Tibial nerve (tissue), 4 donors: ENCODE results near the gene THOC2. TPM values are rescaled to one million over a fixed set of nuclear protein-coding genes. Genes with fewer than 3 reads are reported as not detected.

ENCODE experiments used
- DNase-seq, 2 donors: peaks; one replicate each; pipeline ENCODE4 v3.0.0-alpha.2; 2019; ENCODE audit warnings: low spot score in 2 of 2
- H3K27ac ChIP-seq, 4 donors: fragments of 200-600 bp; sonication (generic) in 3 of 4; one replicate each; pipeline ENCODE4 v1.5.1; 2017 to 2019; ENCODE audit warnings: mild to moderate bottlenecking in 1 of 4
- H3K27me3 ChIP-seq, 2 donors: fragments of 200-600 bp; sonication (generic) in 1 of 2; one replicate each; pipeline versions ENCODE4 v1.5.1 to v1.6.0; 2017 to 2019
- H3K36me3 ChIP-seq, 3 donors: fragments of 200-600 bp; sonication (generic); one replicate each; pipeline ENCODE4 v1.5.1; 2018 to 2019
- H3K4me1 ChIP-seq, 4 donors: fragments of 200-600 bp; sonication (generic) in 3 of 4; one replicate each; pipeline ENCODE4 v1.5.1; 2017 to 2019
- H3K4me3 ChIP-seq, 4 donors: fragments of 200-600 bp; sonication (generic) in 3 of 4; one replicate each; pipeline ENCODE4 v1.5.1; 2017 to 2019; ENCODE audit warnings: mild to moderate bottlenecking in 1 of 4, moderate library complexity in 1 of 4
- H3K9me3 ChIP-seq, 4 donors: fragments of 200-600 bp; sonication (generic) in 3 of 4; one replicate each; pipeline ENCODE4 v1.5.1; 2017 to 2019
- CTCF ChIP-seq, 5 experiments: fragments of 200-600 bp in 3 of 5; fragments of 450-650 bp in 2 of 5; sonication (generic) in 3 of 5; IDR thresholded peaks; one replicate each; pipeline ENCODE4 v1.5.1; 2016 to 2019; ENCODE audit warnings: antibody characterized with exemption in 5 of 5, mild to moderate bottlenecking in 3 of 5, moderate library complexity in 2 of 5
- EP300 ChIP-seq, 2 donors: sonication (generic); formaldehyde crosslinking; IDR thresholded peaks; one replicate each; pipeline ENCODE4 v1.6.1; 2017; ENCODE audit warnings: antibody characterized with exemption in 2 of 2, mild to moderate bottlenecking in 1 of 2
- POLR2A ChIP-seq, 2 donors: fragments of 450-650 bp; IDR thresholded peaks; one replicate each; pipeline ENCODE4 v1.6.1; 2017; ENCODE audit warnings: antibody characterized with exemption in 2 of 2, mild to moderate bottlenecking in 2 of 2, moderate library complexity in 2 of 2
- WGBS, 2 donors: methylation state at CpG; one replicate each; pipeline ENCODE4 v1.1.5; 2018; 5-methylcytosine and 5-hydroxymethylcytosine counted together
- total RNA-seq, 4 donors: library from RNA; depleted of rRNA; stranded (reverse); fragments of >200 nt; gene quantifications; one replicate each; pipeline ENCODE4 v1.1.0, GENCODE V29; 2016

The THOC2 gene
- total RNA-seq, 4 donors from 2014 or later: 74.4 to 93.3 (median 85.6) TPM

GRCh38 chrX:123749643-123750042 is 16.8 kb upstream of the THOC2 start:
- DNase-seq: no peak
- Histone ChIP-seq H3K9me3 (no peaks in the 10 kb centered on the region), H3K4me3 (no peak overlapping the region), H3K27ac (no peak overlapping the region), H3K36me3 (no peaks in the 10 kb centered on the region), H3K4me1 (no peaks in the 10 kb centered on the region), H3K27me3 (no peaks in the 10 kb centered on the region)
- TF ChIP-seq EP300 (IDR thresholded peaks at IDR 0.05) (no peak), CTCF (IDR thresholded peaks at IDR 0.05) (no peak), POLR2A (IDR thresholded peaks at IDR 0.05) (no peak)
- WGBS, 2 donors: 46 to 56% methylated on average over 2 of the region's 2 CpGs

DNA sequence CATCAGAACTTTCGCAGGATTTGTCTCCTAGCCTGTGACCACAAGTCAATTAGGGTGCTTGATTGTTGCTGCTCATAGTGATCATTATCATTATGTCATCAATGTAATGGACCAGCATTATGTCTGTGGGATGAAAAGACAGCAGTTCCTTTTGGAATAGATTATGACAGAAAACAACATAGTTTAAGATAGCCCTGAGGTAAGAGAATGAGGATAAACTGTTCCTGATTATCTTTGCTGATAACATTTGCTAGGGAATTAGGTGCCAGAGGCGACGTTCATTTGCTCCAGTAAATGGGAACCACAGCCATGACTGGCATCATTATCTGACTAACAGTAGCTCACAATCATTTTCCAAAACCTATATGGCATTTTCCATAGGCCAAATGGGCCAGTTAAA is 12.7 kb upstream of the THOC2 start:
- no peaks in the 10 kb centered on the region for H3K27me3 ChIP-seq
- no peaks in the 10 kb centered on the region for H3K9me3 ChIP-seq
- H3K4me3 ChIP-seq: no peak overlapping the region
- TF ChIP-seq CTCF (IDR thresholded peaks at IDR 0.05) (no peak), EP300 (IDR thresholded peaks at IDR 0.05) (no peak), POLR2A (IDR thresholded peaks at IDR 0.05) (no peak)
- H3K27ac ChIP-seq: no peak overlapping the region
- 80 to 84% methylated on average over 3 of the region's 3 CpGs for WGBS, 2 donors
- DNase-seq: no peak
- no peaks in the 10 kb centered on the region for H3K4me1 ChIP-seq
- H3K36me3 ChIP-seq: no peaks in the 10 kb centered on the region

DNA sequence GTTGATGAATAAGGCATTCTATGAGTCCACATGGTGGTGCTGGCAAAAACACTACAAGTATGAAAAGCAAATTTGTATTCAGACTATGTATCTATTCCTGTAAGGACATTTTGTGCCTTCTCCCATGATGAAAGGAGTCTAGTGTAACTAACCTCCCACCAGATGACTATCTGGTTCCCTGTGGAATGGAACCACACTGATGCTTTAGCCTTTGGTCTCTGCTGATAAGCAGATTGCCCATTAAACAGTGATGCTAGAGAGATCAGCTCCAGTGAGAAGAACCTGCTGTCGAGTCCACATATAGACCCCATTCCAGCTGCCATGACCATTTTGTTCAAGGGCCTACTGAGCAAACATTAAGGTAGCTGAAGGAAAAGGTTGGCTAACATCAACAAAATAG is 10.5 kb upstream of the THOC2 start:
- Histone ChIP-seq H3K4me3 (no peak overlapping the region), H3K27ac (no peak overlapping the region), H3K9me3 (no peaks in the 10 kb centered on the region), H3K27me3 (no peaks in the 10 kb centered on the region), H3K4me1 (no peaks in the 10 kb centered on the region), H3K36me3 (no peaks in the 10 kb centered on the region)
- WGBS, 2 donors: 92 to 100% methylated on average over 1 of the region's 1 CpG
- TF ChIP-seq POLR2A (IDR thresholded peaks at IDR 0.05): no peak
- no peak for TF ChIP-seq EP300 (IDR thresholded peaks at IDR 0.05)
- no peak for TF ChIP-seq CTCF (IDR thresholded peaks at IDR 0.05)
- no peak for DNase-seq

GRCh38 chrX:123742440-123742839 is 9.6 kb upstream of the THOC2 start:
- TF ChIP-seq POLR2A (IDR thresholded peaks at IDR 0.05) (no peak), CTCF (IDR thresholded peaks at IDR 0.05) (no peak), EP300 (IDR thresholded peaks at IDR 0.05) (no peak)
- 96 to 100% methylated on average over 1 of the region's 1 CpG for WGBS, 2 donors
- no peak for DNase-seq
- Histone ChIP-seq H3K4me1 (no peaks in the 10 kb centered on the region), H3K4me3 (no peak overlapping the region), H3K27ac (no peak overlapping the region), H3K9me3 (no peaks in the 10 kb centered on the region), H3K36me3 (no peaks in the 10 kb centered on the region), H3K27me3 (no peaks in the 10 kb centered on the region)

GRCh38 chrX:123740536-123740935 is 7.7 kb upstream of the THOC2 start:
- H3K4me3 ChIP-seq: no peak overlapping the region
- no peaks in the 10 kb centered on the region for H3K4me1 ChIP-seq
- no peaks in the 10 kb centered on the region for H3K36me3 ChIP-seq
- H3K9me3 ChIP-seq: no peaks in the 10 kb centered on the region
- H3K27me3 ChIP-seq: no peaks in the 10 kb centered on the region
- TF ChIP-seq EP300 (IDR thresholded peaks at IDR 0.05) (no peak), POLR2A (IDR thresholded peaks at IDR 0.05) (no peak)
- no peak for DNase-seq
- WGBS, 2 donors: 82 to 84% methylated on average over 3 of the region's 3 CpGs
- H3K27ac ChIP-seq: no peak overlapping the region

DNA sequence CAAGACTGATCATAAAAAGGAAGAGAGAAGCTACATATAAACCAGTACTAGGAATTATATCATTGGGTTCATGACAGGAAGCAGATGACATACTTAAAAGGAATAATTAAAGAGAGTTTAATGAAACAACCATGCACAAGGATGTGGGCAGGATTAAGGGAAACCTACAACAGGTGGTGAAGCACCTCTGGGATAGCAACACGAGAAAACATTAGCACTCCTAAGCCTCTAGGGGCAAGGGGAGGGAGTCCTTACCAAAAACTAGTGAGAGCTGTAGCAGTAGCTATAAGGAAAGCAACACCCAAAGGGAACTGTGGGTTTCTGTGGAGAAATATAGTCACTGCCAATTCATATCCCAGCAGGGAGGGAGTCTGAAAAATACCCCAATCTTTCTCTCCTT is 7.2 kb upstream of the THOC2 start:
- Histone ChIP-seq H3K4me3 (no peak overlapping the region), H3K9me3 (no peaks in the 10 kb centered on the region), H3K4me1 (no peaks in the 10 kb centered on the region), H3K36me3 (no peaks in the 10 kb centered on the region), H3K27ac (no peak overlapping the region), H3K27me3 (no peaks in the 10 kb centered on the region)
- 0 to 14% methylated on average over 1 of the region's 1 CpG for WGBS, 2 donors
- TF ChIP-seq EP300 (IDR thresholded peaks at IDR 0.05) (no peak), POLR2A (IDR thresholded peaks at IDR 0.05) (no peak), CTCF (IDR thresholded peaks at IDR 0.05) (no peak)
- DNase-seq: no peak
